ENCODE results near the gene UROC1. TPM values are rescaled to one million over a fixed set of nuclear protein-coding genes. Genes with fewer than 3 reads are reported as not detected.
A peak's percentile ranks its signal among the peaks of the same experiment; 100 is the strongest.

UROC1 gene
- total and polyA plus RNA-seq, 2 of the 13 experiments (the other 11 are each of a cell fraction or from before 2014, with no cell fraction given), result 0.71 to 1.3 TPM

GRCh38 chr3:126474498-126475412 lies 42.8 kb downstream of the UROC1 start (continued):
- TF ChIP-seq PRDM15 (CRISPR knock-in tag; IDR thresholded peaks at IDR 0.05), result no peak
- no peak for TF ChIP-seq ZNF619 (CRISPR knock-in tag; IDR thresholded peaks at IDR 0.05)
- TF ChIP-seq ATF1 (CRISPR knock-in tag; IDR thresholded peaks at IDR 0.05), result no peak
- TF ChIP-seq NONO (IDR thresholded peaks at IDR 0.05), result no peak
- 0 out of 2 replicates have a peak, but pooled peaks have one; percentile 4 for TF ChIP-seq NONO (CRISPR knock-in tag; conservative IDR thresholded peaks at IDR 0.05)
- no peak for TF ChIP-seq KLF16 (CRISPR knock-in tag; IDR thresholded peaks at IDR 0.05)
- no peak for TF ChIP-seq NFKBIZ (CRISPR knock-in tag; IDR thresholded peaks at IDR 0.05)
- no peak for TF ChIP-seq ZNF878 (CRISPR knock-in tag; IDR thresholded peaks at IDR 0.05)
- TF ChIP-seq ZNF629 (CRISPR knock-in tag; conservative IDR thresholded peaks at IDR 0.05), result no peak
- TF ChIP-seq MAZ (IDR thresholded peaks at IDR 0.05; ENCODE audit: borderline replicate concordance, low read depth, low read length), result no peak
- no peak for TF ChIP-seq MAZ (CRISPR knock-in tag; IDR thresholded peaks at IDR 0.05; ENCODE audit: low read depth)
- TF ChIP-seq ZNF275 (CRISPR knock-in tag; IDR thresholded peaks at IDR 0.05; ENCODE audit: borderline replicate concordance), result no peak
- TF ChIP-seq LCORL (IDR thresholded peaks at IDR 0.05), result no peak
- TF ChIP-seq LCORL (CRISPR knock-in tag; IDR thresholded peaks at IDR 0.05), result no peak
- TF ChIP-seq PRMT3 (CRISPR knock-in tag; IDR thresholded peaks at IDR 0.05; ENCODE audit: borderline replicate concordance, low read depth), result 0 out of 2 replicates have a peak, but pooled peaks have one; percentile 19
- TF ChIP-seq ZC3H4 (CRISPR knock-in tag; IDR thresholded peaks at IDR 0.05; ENCODE audit: borderline replicate concordance), result no peak
- no peak for TF ChIP-seq BCLAF1 (IDR thresholded peaks at IDR 0.05)
- no peak for TF ChIP-seq ZNF670 (CRISPR knock-in tag; IDR thresholded peaks at IDR 0.05; ENCODE audit: borderline replicate concordance)
- TF ChIP-seq ZNF639 (CRISPR knock-in tag; conservative IDR thresholded peaks at IDR 0.05), result peak; percentile 25; the same call in 1 of the 2 replicates
